Fibroblast of upper back skin (primary cell): ENCODE measurements around the gene LMX1A.

Experiments used
- DNase-seq: peaks from one replicate; pipeline ENCODE4 v3.0.0-alpha.2; 2013

Gene LMX1A

DNA sequence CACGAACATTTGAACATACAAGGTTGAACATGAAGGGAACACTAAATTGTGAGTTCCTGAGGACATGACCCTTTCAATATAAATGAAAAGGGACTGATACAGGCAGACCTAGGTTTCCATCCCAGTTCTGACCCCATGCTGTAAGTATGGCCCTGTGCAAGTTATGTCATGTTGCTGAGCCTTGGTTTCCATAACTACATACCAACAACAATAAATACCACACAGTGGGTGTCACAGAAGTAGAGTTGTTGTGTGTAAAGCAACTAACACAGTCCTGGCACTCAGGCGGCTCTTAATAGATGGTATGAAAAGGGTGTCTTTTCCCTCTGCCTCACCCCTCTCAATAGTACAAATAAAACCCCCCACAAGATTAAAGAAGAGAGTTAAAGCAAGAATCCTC is 140.8 kb downstream of the LMX1A start:
- DNase-seq = no peak

- no peak for DNase-seq
Measured at GRCh38 chr1:165212229-165212628, 144.3 kb downstream of the LMX1A start.

GRCh38 chr1:165207853-165208515 is 148.5 kb downstream of the LMX1A start:
- DNase-seq = no peak

- no peak for DNase-seq
Measured at GRCh38 chr1:165205145-165205544, 151.4 kb downstream of the LMX1A start.

DNA sequence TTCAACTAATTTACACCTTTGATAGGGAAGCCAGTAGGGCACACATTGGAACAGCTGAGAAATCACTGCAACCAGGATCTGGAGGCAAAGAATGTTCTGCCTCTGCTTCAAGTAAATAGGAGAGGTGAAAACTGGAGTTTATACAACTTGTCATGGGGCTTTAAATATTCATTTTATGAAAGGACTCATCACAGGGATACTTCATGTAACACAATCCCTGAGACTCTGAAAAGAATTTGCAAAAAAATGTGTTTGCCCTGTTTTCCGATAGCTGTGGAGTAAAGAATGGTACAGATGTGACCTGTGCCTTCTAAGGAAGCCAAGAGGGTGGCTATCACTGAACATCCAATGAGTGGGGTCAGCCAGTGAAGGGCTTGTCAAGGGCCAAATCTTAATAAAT is 152.0 kb downstream of the LMX1A start:
- no peak for DNase-seq

DNA sequence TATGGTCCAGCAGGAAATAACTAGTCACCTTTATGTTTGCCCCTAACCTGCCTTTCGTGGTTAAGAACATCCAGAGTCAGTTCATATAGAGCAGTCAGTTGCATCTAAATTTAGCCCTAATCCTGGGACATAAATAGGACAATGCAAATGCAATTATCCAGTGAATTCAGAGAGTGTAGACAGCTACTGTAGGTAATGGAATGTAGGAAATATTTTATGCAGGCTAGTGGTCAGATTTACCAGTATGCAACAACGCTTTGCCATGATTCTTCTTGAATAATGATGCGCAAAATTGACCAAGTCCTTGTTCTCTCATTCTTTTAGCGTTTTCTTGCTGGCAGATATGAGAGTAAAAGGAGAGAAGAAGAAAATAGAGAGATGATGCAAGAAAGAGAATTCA is 165.4 kb downstream of the LMX1A start:
- no peak for DNase-seq

DNA sequence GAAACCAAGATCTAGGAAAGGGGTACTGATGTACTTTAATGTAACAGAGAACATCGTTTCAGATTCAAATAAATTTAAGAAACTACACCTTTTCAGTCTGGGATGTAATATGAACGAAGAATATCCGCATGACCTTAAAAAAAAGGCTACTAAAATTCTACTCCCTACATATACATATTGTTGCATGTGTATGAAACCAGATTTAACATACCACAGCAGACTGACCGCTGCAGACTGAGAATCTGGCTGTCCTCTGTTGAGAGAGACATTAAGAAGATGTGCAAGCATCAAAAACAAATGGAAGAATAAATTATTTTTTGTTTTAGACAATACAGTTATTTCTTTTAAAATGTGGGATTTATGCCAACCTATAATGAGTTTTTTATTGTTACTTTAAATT is 166.6 kb downstream of the LMX1A start:
- no peak for DNase-seq

DNA sequence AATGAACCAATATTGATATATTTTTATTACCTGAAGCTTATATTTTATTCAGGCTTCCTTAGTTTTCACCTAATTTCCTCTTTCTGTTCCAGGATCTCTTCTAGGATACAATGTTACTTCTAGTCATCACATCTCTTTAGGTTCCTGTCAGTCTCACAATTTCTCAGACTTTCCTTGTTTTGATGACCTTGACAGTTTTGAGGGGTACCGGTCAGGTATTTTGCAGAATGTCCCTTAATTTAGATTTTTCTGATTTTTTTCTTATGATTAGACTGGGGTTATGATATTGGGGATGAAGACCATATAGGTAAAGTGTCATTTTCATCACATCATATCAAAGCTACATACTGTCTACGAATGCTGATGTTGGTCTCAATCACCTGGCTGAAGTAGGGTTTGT is 167.5 kb downstream of the LMX1A start:
- DNase-seq = no peak

DNA sequence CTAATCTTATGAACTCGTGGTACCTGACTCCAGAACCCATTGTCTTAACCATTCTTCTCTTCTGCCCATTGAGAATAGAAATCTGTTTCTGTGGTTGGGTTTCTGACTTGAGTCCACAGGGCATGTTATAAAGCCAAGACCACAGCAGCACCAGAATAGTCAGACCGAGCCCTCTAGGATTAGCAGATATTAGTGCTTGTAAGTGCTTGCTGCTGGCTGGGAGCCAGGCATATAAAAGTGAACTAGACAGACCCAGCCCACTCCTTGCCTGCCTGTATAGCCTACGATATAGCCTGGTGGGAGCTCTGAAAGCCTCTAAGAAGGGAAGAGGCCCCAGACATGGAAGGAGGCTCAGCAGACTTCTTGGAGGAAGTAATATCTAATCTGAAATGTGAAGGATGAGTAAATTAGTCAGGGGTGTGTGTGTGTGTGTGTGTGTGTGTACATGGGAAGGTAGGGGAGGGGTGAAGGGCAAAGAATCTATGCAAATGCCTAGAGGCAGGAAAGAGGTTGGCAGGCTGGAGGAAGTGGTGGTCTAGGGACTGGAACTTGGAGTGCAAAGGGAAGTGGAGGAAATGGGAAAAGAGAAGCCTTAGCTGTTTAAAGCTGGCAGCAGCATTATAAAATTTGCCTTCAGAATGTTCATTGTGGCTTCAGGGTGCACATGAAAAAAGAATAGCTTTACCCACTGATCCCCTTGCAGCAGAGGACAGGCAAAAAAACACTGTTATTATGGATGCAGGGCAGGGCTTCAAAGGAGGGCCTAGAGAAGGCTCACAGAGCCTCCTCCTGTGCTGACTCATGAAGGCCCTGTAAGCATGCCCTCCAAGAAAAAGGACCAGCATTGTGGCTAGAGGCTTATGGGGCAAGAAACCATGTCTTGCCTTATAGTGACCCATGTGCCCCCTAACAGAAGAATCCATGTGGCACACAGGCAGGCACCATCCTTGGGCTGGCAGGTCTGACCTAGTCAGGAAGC is 169.2 kb downstream of the LMX1A start:
- no peak for DNase-seq

- DNase-seq = no peak
Measured at GRCh38 chr1:165185161-165185889, 171.2 kb downstream of the LMX1A start.

GRCh38 chr1:165182975-165183374 is 173.5 kb downstream of the LMX1A start:
- DNase-seq = no peak

DNA sequence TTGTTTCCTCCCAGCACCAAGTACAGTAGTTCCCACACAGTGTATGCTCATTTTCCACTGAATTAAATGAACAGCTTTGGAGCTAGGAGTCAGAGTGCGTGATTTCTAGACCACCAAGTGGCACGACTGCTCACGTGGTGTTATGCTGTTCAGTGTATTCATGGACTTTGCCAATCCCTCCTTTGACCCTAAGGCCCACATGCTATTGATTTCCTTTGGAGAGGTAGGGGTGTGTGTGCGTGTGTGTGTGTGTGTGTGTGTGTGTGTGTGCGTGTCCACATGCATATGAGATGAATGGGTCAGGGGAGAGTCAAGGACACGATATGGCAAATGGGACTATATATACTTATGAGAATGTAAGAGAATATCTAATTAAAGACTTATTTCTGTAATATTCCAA is 177.2 kb downstream of the LMX1A start:
- DNase-seq = no peak

DNA sequence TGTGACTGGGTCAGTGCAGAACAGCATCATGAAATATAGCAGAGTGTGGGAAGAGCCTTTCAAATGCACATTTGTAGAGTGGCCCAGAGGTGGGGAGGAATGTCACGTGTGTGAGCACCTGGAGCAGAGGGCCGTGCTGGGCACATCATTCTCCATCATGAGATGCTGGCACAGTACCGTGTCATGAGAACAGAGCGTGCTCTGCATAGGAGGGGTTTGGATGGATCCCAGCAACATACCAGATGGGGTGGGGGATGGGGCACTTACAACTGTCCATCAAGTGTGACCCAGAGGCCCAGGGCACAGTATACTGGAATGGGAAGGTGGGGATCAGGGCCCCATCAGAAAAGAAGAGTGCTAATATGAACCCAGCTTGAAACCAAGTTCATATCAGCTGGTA is 182.0 kb downstream of the LMX1A start:
- no peak for DNase-seq

- DNase-seq = no peak
Measured at GRCh38 chr1:165173818-165174217, 182.7 kb downstream of the LMX1A start.

GRCh38 chr1:165173409-165173808 is 183.1 kb downstream of the LMX1A start:
- no peak for DNase-seq

DNA sequence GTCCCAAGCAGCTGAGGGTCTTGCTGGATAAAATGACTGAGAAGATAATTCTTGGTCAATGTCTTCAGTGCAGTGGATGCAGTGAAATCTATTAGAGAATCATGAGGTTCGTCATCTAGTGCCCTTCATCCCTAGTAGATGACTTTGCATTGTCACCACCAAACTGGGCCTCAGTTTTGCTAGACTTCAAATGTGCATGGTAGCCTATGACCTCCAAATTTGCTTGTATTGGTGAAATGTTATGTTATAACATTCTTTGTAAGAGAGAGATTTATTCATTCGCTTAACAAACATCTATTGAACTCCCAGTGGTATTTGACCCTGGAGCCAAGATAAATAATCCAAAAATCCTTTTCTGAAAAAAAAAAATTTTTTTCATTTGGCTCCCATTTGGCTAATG is 183.8 kb downstream of the LMX1A start:
- DNase-seq = no peak

GRCh38 chr1:165169729-165170128 is 186.8 kb downstream of the LMX1A start:
- DNase-seq = no peak

GRCh38 chr1:165169028-165169427 is 187.5 kb downstream of the LMX1A start:
- DNase-seq = no peak

- DNase-seq = no peak
Measured at GRCh38 chr1:165168467-165168866, 188.0 kb downstream of the LMX1A start.

- peak; percentile 6 for DNase-seq
Measured at GRCh38 chr1:165162671-165163241, 193.8 kb downstream of the LMX1A start.

DNA sequence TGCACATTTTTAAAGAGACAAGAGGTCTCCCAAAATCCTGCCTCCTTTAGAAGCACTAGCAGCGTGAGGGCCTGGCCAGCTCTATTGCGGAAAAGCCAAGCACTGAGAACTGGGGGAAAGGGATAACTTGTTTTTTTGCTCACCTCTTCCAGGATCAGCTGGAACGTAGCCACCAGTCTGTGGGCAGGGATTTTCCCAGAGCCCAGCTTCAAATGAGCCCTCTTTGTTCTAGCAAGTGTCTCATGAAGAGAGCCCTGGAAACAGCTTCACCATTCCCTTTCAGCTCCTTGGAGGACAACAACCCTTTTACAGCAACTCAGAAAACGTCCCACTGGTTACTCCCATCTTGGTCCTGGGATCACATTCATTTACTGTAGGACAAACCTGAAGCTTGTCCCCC is 195.4 kb downstream of the LMX1A start:
- no peak for DNase-seq

- DNase-seq = no peak
Measured at GRCh38 chr1:165153182-165153581, 203.3 kb downstream of the LMX1A start.

- no peak for DNase-seq
Measured at GRCh38 chr1:165152727-165153126, 203.8 kb downstream of the LMX1A start.
